Kidney epithelial cell (primary cell): ENCODE results near the gene SLC6A8. TPM values are rescaled to one million over a fixed set of nuclear protein-coding genes. Genes with fewer than 3 reads are reported as not detected.
"Not testable (repeated sequence)": the region's sequence is repeated elsewhere in the genome, so short reads cannot be mapped to it uniquely, and the experiment has no call there.

Experiments used
- DNase-seq: peaks from one replicate; pipeline ENCODE4 v3.0.0-alpha.2; 2010; ENCODE audit warnings: low read depth
- H3K27me3 ChIP-seq: 2 replicates; pipeline ENCODE4 v1.6.0; 2011; ENCODE audit warnings: low read length; ENCODE audit not compliant: control insufficient read depth, insufficient read depth
- H3K36me3 ChIP-seq: 2 replicates; pipeline ENCODE4 v1.5.1; 2011; ENCODE audit warnings: low read length; ENCODE audit not compliant: control insufficient read depth, insufficient read depth
- H3K4me3 ChIP-seq: 2 replicates; pipeline ENCODE4 v1.5.1; 2011; ENCODE audit warnings: low read depth, mild to moderate bottlenecking, control low read depth, low read length
- CTCF ChIP-seq: IDR thresholded peaks from 2 replicates; pipeline ENCODE4 v1.5.1; 2011; ENCODE audit warnings: mild to moderate bottlenecking, moderate library complexity, low read length, control low read depth, inconsistent platforms; ENCODE audit not compliant: insufficient read depth, poor library complexity, severe bottlenecking
- total RNA-seq: library from RNA; depleted of rRNA; stranded (reverse); fragments of >200 nt; gene quantifications from 2 replicates; pipeline ENCODE4 v1.2.3, GENCODE V29; 2015

Gene SLC6A8
- total RNA-seq, 1 donor from 2014 or later: 35.0 TPM

- DNase-seq: no peak
- no peak overlapping the region for H3K4me3 ChIP-seq
- no peak for TF ChIP-seq CTCF
- H3K27me3 ChIP-seq: no peaks in the 10 kb centered on the region
- H3K36me3 ChIP-seq: no peaks in the 10 kb centered on the region
These were observed 41.4 kb downstream of the SLC6A8 start for GRCh38 chrX:153728951-153729631.

GRCh38 chrX:153730115-153730514 lies 42.4 kb downstream of the SLC6A8 start:
- not testable (repeated sequence) for H3K27me3 ChIP-seq, H3K36me3 ChIP-seq, H3K4me3 ChIP-seq, DNase-seq

DNA sequence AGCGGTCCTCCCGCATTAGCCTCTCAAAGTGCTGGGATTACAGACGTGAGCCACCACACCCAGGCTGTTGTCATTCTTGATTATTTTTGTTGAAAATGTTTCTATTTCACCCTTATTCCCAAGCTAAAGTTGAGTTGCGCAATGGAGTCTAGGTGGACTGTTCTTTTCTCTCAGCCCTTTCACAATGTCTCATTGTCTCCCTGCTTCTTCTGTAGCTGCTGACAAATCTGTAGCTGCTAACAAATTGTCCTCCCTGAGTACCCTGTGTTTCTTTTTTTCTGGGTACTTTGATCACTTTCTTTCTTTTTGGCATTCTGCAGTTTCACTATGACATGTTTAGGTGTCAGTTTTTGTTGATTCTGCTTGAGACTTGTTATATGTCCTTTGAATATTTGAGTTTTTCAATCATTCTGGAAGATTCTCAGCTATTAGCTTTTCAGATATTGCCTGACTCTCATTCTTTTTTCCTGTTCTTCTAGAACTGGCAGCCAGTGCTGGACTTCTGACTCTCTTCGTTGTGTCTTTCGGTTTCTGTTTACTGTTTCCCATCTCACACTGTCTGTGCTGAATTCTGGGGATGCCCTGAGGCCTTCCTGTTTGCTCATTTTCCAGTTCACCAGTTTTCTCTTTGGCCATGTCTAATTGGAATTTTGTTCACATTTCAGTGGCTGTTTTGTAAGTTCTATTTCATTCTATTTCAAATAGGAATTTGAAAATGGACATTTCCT lies 43.6 kb downstream of the SLC6A8 start:
- no peak for TF ChIP-seq CTCF
- H3K27me3 ChIP-seq: no peaks in the 10 kb centered on the region
- no peak for DNase-seq
- H3K4me3 ChIP-seq: no peak overlapping the region
- H3K36me3 ChIP-seq: no peaks in the 10 kb centered on the region

DNA sequence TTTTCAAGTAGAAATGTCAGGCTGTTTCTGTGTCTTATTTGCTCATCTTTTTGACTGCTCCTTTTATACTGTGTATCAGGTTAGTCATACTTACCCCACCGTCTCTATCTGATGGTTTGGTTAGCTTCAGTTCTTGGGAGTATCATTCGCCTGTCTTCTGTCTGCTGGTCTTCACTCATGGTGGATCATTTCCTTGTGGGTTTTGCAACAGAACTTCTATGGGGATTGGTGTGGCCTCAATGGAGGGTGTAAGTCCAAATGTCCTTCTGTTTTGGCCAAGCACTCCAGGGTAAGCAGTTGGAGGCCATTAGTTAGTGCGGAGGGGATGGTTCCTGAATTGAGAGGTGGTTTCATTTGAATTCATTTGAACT lies 44.1 kb downstream of the SLC6A8 start:
- DNase-seq: no peak
- no peak for TF ChIP-seq CTCF
- Histone ChIP-seq H3K4me3 (no peak overlapping the region), H3K27me3 (no peaks in the 10 kb centered on the region), H3K36me3 (no peaks in the 10 kb centered on the region)

DNA sequence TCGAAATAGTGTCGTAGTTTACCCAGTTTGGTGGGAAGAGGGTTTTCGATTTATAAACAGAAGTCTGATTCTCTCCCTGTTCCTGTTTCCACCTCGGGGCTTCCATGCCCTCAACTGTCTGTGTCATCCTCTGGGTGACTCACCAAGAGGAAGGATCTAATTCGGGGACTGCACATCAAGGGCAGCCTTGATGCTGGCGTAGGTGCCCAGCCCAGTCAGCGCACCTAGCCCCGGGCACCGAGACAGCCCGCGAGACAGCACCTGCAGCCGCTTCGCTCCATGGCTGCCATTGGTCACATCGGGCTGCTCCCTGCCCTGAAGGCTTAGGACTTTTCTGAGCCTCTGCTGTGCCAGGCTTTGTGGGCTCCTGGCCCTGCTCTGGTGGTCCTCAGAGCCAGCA lies 44.7 kb downstream of the SLC6A8 start:
- Histone ChIP-seq H3K27me3 (no peaks in the 10 kb centered on the region), H3K36me3 (no peaks in the 10 kb centered on the region), H3K4me3 (no peak overlapping the region)
- no peak for DNase-seq
- TF ChIP-seq CTCF: no peak

GRCh38 chrX:153733651-153734240 lies 46.0 kb downstream of the SLC6A8 start:
- no peak for TF ChIP-seq CTCF
- Histone ChIP-seq H3K36me3 (no peaks in the 10 kb centered on the region), H3K27me3 (no peaks in the 10 kb centered on the region), H3K4me3 (no peak overlapping the region)
- no peak for DNase-seq
